ENCODE results near the gene SLC25A30. TPM values are rescaled to one million over a fixed set of nuclear protein-coding genes. Genes with fewer than 3 reads are reported as not detected.

SLC25A30 gene
- total and polyA plus RNA-seq, 11 donors: 27.9 to 208 (median 117) TPM

DNA sequence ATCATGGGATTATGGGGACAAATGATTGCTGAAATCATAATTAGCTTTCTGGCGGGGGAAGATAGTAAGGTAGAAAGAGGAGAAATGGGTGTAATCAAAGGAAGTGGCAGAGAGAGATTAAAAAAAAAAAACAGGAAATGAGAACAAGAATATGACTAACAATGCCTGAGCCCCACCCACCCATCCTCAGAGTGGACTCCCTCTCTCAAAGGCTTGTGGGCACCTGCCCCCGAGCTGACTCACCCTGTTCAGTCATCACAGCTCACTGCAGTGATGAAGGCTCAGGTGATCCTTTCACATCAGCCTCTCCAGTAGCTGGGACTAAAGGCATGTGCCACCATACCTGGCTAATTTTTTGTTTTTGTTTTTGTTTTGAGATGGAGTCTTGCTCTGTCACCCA is 50.8 kb downstream of the SLC25A30 start:
- ATAC-seq (peak in 2 of 4 donors; percentile 26 to 38), DNase-seq (peak in 1 of 5 donors; percentile 41)
- peaks cover 0 to 7% (median 0%) of the 10 kb centered on the region in 12 donors for H3K9me3 ChIP-seq
- peak overlapping the region in 1 of 12 donors; percentile 51 for H3K27ac ChIP-seq
- H3K36me3 ChIP-seq: peaks cover 0 to 29% (median 8%) of the 10 kb centered on the region in 9 donors
- 54 to 60% (median 56%) methylated on average over 2 of the region's 2 CpGs for WGBS, 4 donors
- no peak overlapping the region for H3K4me3 ChIP-seq
- peaks cover 0 to 28% (median 17%) of the 10 kb centered on the region in 12 donors for H3K4me1 ChIP-seq
- no peaks in the 10 kb centered on the region for H3K27me3 ChIP-seq
- no peak for TF ChIP-seq POLR2A (IDR thresholded peaks at IDR 0.05)
- TF ChIP-seq, protein P1, sequence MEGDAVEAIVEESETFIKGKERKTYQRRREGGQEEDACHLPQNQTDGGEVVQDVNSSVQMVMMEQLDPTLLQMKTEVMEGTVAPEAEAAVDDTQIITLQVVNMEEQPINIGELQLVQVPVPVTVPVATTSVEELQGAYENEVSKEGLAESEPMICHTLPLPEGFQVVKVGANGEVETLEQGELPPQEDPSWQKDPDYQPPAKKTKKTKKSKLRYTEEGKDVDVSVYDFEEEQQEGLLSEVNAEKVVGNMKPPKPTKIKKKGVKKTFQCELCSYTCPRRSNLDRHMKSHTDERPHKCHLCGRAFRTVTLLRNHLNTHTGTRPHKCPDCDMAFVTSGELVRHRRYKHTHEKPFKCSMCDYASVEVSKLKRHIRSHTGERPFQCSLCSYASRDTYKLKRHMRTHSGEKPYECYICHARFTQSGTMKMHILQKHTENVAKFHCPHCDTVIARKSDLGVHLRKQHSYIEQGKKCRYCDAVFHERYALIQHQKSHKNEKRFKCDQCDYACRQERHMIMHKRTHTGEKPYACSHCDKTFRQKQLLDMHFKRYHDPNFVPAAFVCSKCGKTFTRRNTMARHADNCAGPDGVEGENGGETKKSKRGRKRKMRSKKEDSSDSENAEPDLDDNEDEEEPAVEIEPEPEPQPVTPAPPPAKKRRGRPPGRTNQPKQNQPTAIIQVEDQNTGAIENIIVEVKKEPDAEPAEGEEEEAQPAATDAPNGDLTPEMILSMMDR (IDR thresholded peaks at IDR 0.05): no peak
- intact Hi-C loops (cut with DNase I): no loop called here

- peaks cover 0 to 7% (median 0%) of the 10 kb centered on the region in 12 donors for H3K9me3 ChIP-seq
- no peaks in the 10 kb centered on the region for H3K27me3 ChIP-seq
- 93 to 99% (median 98%) methylated on average over 4 of the region's 4 CpGs for WGBS, 4 donors
- H3K4me1 ChIP-seq: peaks cover 0 to 26% (median 7%) of the 10 kb centered on the region in 12 donors
- peaks cover 0 to 42% (median 12%) of the 10 kb centered on the region in 9 donors for H3K36me3 ChIP-seq
- DNase-seq (no peak), ATAC-seq (no peak)
- H3K4me3 ChIP-seq: no peak overlapping the region
- H3K27ac ChIP-seq: no peak overlapping the region
- intact Hi-C loops (cut with DNase I): no loop called here
- no peak for TF ChIP-seq POLR2A (IDR thresholded peaks at IDR 0.05)
- TF ChIP-seq, protein P1 (IDR thresholded peaks at IDR 0.05): no peak
Observed at GRCh38 chr13:45365558-45365885, 52.7 kb downstream of the SLC25A30 start.

GRCh38 chr13:45364876-45365557 is 53.2 kb downstream of the SLC25A30 start:
- Histone ChIP-seq H3K9me3 (peaks cover 0 to 7% (median 0%) of the 10 kb centered on the region in 12 donors), H3K27ac (no peak overlapping the region), H3K36me3 (peaks cover 0 to 45% (median 12%) of the 10 kb centered on the region in 9 donors), H3K4me1 (peaks cover 0 to 26% (median 7%) of the 10 kb centered on the region in 12 donors), H3K27me3 (no peaks in the 10 kb centered on the region), H3K4me3 (no peak overlapping the region)
- intact Hi-C loops (cut with DNase I): no loop called here
- ATAC-seq: no peak
- WGBS, 4 donors: 94 to 95% (median 94%) methylated on average over 10 of the region's 10 CpGs
- DNase-seq: no peak
- TF ChIP-seq POLR2A (IDR thresholded peaks at IDR 0.05): no peak
- TF ChIP-seq, protein P1 (IDR thresholded peaks at IDR 0.05): no peak

DNA sequence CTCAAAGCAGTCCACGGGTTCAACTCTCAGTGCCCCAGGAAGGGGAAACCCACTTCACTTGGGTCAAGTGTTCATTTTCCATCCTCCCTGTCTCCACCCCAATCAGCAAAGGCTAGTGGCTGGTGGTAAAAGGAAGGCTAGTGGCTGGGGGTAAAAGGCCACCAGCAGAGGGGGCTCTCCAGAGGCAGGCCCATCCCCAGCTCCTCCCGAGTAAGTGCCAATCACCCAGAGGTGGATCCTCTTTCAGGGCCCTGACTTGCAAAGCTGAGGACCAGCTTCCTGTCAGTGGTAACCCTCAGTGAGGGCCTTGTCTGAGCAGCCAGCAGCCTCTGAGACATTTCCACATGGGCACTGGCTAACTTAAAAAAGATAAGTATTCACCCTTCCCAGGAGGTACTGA is 55.2 kb downstream of the SLC25A30 start:
- TF ChIP-seq, protein P1 (IDR thresholded peaks at IDR 0.05): no peak
- Histone ChIP-seq H3K36me3 (peaks cover 0 to 46% (median 20%) of the 10 kb centered on the region in 9 donors), H3K27ac (no peak overlapping the region), H3K27me3 (no peaks in the 10 kb centered on the region), H3K4me1 (peaks cover 0 to 17% (median 0%) of the 10 kb centered on the region in 12 donors), H3K4me3 (no peak overlapping the region), H3K9me3 (peaks cover 0 to 7% (median 0%) of the 10 kb centered on the region in 12 donors)
- WGBS, 4 donors: 89 to 100% (median 92%) methylated on average over 2 of the region's 2 CpGs
- intact Hi-C loops (cut with DNase I): no loop called here
- DNase-seq (no peak), ATAC-seq (no peak)

Measured in heart left ventricle (tissue), 16 donors.